ENCODE data around the gene PADI4.

GRCh38 chr1:17355898-17356297 is 47.9 kb downstream of the PADI4 start:
- TF ChIP-seq CTCF (IDR thresholded peaks at IDR 0.05; ENCODE audit: low read depth, low read length, missing input control) (no peak), JUND (IDR thresholded peaks at IDR 0.05) (no peak), TAF1 (conservative IDR thresholded peaks at IDR 0.05) (no peak), REST (IDR thresholded peaks at IDR 0.05) (no peak), ATF3 (IDR thresholded peaks at IDR 0.05) (no peak), HNF4G (IDR thresholded peaks at IDR 0.05) (no peak), RAD21 (IDR thresholded peaks at IDR 0.05) (no peak), EGR1 (IDR thresholded peaks at IDR 0.05; ENCODE audit: low read depth in 2 of 2) (no peak), FOXA1 (IDR thresholded peaks at IDR 0.05) (no peak), ZBTB33 (IDR thresholded peaks at IDR 0.05) (no peak), SP1 (IDR thresholded peaks at IDR 0.05) (no peak)
